Measurements from ENCODE around the gene MEG3. TPM values are rescaled to one million over a fixed set of nuclear protein-coding genes. Genes with fewer than 3 reads are reported as not detected.

MEG3 gene
- total and polyA plus RNA-seq, 2 of the 4 experiments (the other 2 are of a cell fraction), result 31.5 to 556 TPM

- H3K27me3 ChIP-seq (ENCODE audit: control insufficient read depth, insufficient read depth, low read length), result peaks cover 47% of the 10 kb centered on the region
- ChIA-PET CTCF (no interaction called here), POLR2A (ENCODE audit: unreplicated experiment) (no interaction called here)
- H3K4me2 ChIP-seq (ENCODE audit: low read depth, low read length), result no peak overlapping the region
- H3K27ac ChIP-seq (ENCODE audit: insufficient read depth, low read length), result no peak overlapping the region
- H3K9me3 ChIP-seq (ENCODE audit: control insufficient read depth, insufficient read depth, low read length), result peaks cover 36% of the 10 kb centered on the region
- ATAC-seq (ENCODE audit: low read depth) (no peak), DNase-seq (no peak)
- TF ChIP-seq NFE2L2 (IDR thresholded peaks at IDR 0.05; ENCODE audit: low read depth, low read length), result no peak
- TF ChIP-seq RCOR1 (IDR thresholded peaks at IDR 0.05; ENCODE audit: insufficient replicate concordance, low read length), result no peak
- H2BK120ac ChIP-seq (ENCODE audit: low read depth, low read length), result no peak overlapping the region
- H2BK15ac ChIP-seq (ENCODE audit: low read depth, low read length), result no peak overlapping the region
- dilution Hi-C loops (cut with HindIII; ENCODE audit: low sequenced_read_pairs, unreplicated experiment) (no loop called here), intact Hi-C loops (cut with micrococcal nuclease) (no loop called here), in situ Hi-C loops (cut with MboI; ENCODE audit: low sequenced_read_pairs) (no loop called here)
- 74% methylated on average over 6 of the region's 9 CpGs; no CpG with 5 or more reads in 1 of the 2 experiments for WGBS, 2 experiments (ENCODE audit: extremely low coverage in 2 of 2, insufficient read length in 1 of 2)
- H3K56ac ChIP-seq (ENCODE audit: extremely low read depth, insufficient read depth, low read length), result no peak overlapping the region
- H3K18ac ChIP-seq (ENCODE audit: low read depth, low read length), result no peak overlapping the region
- BruUV-seq (replicated peaks), result no TSS peak
- H2AK9ac ChIP-seq (replicated peaks; ENCODE audit: low read depth, low read length, poor library complexity), result no peak overlapping the region
- no peaks in the 10 kb centered on the region for H3K36me3 ChIP-seq (ENCODE audit: control insufficient read depth, insufficient read depth, low read length)
- no peak overlapping the region for H4K91ac ChIP-seq (ENCODE audit: insufficient read depth, low read depth, low read length)
- no peaks in the 10 kb centered on the region for H3K9me1 ChIP-seq (ENCODE audit: insufficient read depth, low read length)
- H2BK20ac ChIP-seq (ENCODE audit: low read depth, low read length), result no peak overlapping the region
- H4K8ac ChIP-seq (ENCODE audit: low read depth in 2 of 2, low read length in 2 of 2), result no peak overlapping the region
- H3K23ac ChIP-seq (ENCODE audit: low read depth, low read length), result no peak overlapping the region
- H4K20me1 ChIP-seq (ENCODE audit: insufficient read depth, low read length), result no peaks in the 10 kb centered on the region
- no peak overlapping the region for H3K4ac ChIP-seq (ENCODE audit: low read depth, low read length)
- H3K9ac ChIP-seq (ENCODE audit: low read depth, low read length), result no peak overlapping the region
- H4K5ac ChIP-seq (ENCODE audit: low read depth, low read length), result no peak overlapping the region
- no peaks in the 10 kb centered on the region for H3K79me1 ChIP-seq (ENCODE audit: low read depth in 1 of 2, low read length in 2 of 2)
- no peak overlapping the region for H3K14ac ChIP-seq (replicated peaks; ENCODE audit: low read depth, low read length)
- H3K4me1 ChIP-seq (ENCODE audit: control insufficient read depth, insufficient read depth, low read length), result no peaks in the 10 kb centered on the region
- H3K4me3 ChIP-seq (ENCODE audit: insufficient read depth, low read depth, low read length), result no peak overlapping the region
- no peak overlapping the region for H2AK5ac ChIP-seq (ENCODE audit: low read depth, low read length)
- H2BK5ac ChIP-seq (ENCODE audit: low read depth, low read length, poor library complexity, severe bottlenecking), result no peak overlapping the region
- H2AFZ ChIP-seq (replicated peaks; ENCODE audit: low read length, poor library complexity), result no peak overlapping the region
Measured at GRCh38 chr14:100806386-100806785, 19.5 kb upstream of the MEG3 start.
